Measurements from ENCODE around the gene MED15. TPM values are rescaled to one million over a fixed set of nuclear protein-coding genes. Genes with fewer than 3 reads are reported as not detected.
A peak's percentile ranks its signal among the peaks of the same experiment; 100 is the strongest.

The MED15 gene
- total and polyA plus RNA-seq, 10 of the 15 experiments (the other 5 are each of a cell fraction or from before 2014, with no cell fraction given) = 1.4 to 75.2 (median 26.9) TPM

GRCh38 chr22:20634560-20635226, 127.3 kb downstream of the MED15 start (continued):
- TF ChIP-seq IRF3 (IDR thresholded peaks at IDR 0.05) (no peak), ATF7 (IDR thresholded peaks at IDR 0.05; ENCODE audit: low read depth) (no peak), FOS (IDR thresholded peaks at IDR 0.05; ENCODE audit: borderline replicate concordance, extremely low read depth, insufficient read length) (no peak), TARDBP (IDR thresholded peaks at IDR 0.05; ENCODE audit: borderline replicate concordance) (no peak), CBFB (IDR thresholded peaks at IDR 0.05; ENCODE audit: low read depth) (no peak)

GRCh38 chr22:20635227-20635591, 127.8 kb downstream of the MED15 start:
- H3K4me2 ChIP-seq (ENCODE audit: control insufficient read depth, insufficient read depth) = 0 out of 2 replicates have a peak overlapping the region, but pooled peaks have one; percentile 3
- BruUV-seq (replicated peaks) = no TSS peak
- SMC1A ChIA-PET (ENCODE audit: uncharacterized antibody, unreplicated experiment) = no interaction called here
- CTCF ChIA-PET = no interaction called here
- no peak overlapping the region for H3K9ac ChIP-seq (ENCODE audit: control insufficient read depth, insufficient read depth, low read length)
- H4K20me1 ChIP-seq (ENCODE audit: control insufficient read depth, insufficient read depth) = no peaks in the 10 kb centered on the region
- in situ Hi-C loops (cut with MboI) = no loop called here
- ATAC-seq (no peak), FAIRE-seq (no peak), DNase-seq (ENCODE audit: low read depth, low spot score) (no peak)
- H3K4me3 ChIP-seq = no peak overlapping the region
- intact Hi-C loops (cut with micrococcal nuclease; ENCODE audit: unreplicated experiment) = no loop called here
- H3K4me1 ChIP-seq (ENCODE audit: control insufficient read depth, insufficient read depth, low read length) = peaks cover 4% of the 10 kb centered on the region; the same call in 1 of the 2 replicates
- POLR2A ChIA-PET = no interaction called here
- RAD21 ChIA-PET (ENCODE audit: unreplicated experiment) = interaction anchor here (0.9 kb wide), 1 partner anchor 9 kb away, joined by 3 read pairs; no protein-coding TSS in a partner anchor
- no peaks in the 10 kb centered on the region for H3K36me3 ChIP-seq (ENCODE audit: control insufficient read depth in 2 of 2, insufficient read depth in 2 of 2, low read length in 1 of 2)
- H3K27me3 ChIP-seq (replicated peaks in 1 of 2; ENCODE audit: control insufficient read depth in 2 of 2, insufficient read depth in 2 of 2, low read length in 1 of 2) = no peaks in the 10 kb centered on the region
- H2AFZ ChIP-seq (ENCODE audit: control insufficient read depth, low read depth, low read length) = no peak overlapping the region
- WGBS (ENCODE audit: insufficient coverage, insufficient replicate concordance, low lambda C conversion rate, missing lambda C conversion rate) = 31% methylated on average over 6 of the region's 6 CpGs
- H3K9me3 ChIP-seq (replicated peaks; ENCODE audit: control insufficient read depth, insufficient read depth, low read length) = 0 out of 3 replicates have a peak, but pooled peaks cover 2% of the 10 kb centered on the region
- H3K27ac ChIP-seq (ENCODE audit: control insufficient read depth, insufficient read depth) = no peak overlapping the region
- H3K79me2 ChIP-seq (ENCODE audit: control insufficient read depth, insufficient read depth, low read length) = no peaks in the 10 kb centered on the region
- TF ChIP-seq SUPT20H (IDR thresholded peaks at IDR 0.05; ENCODE audit: borderline replicate concordance, control insufficient read depth, low read depth, low read length) (no peak), ZNF217 (IDR thresholded peaks at IDR 0.05) (no peak), ZNF207 (IDR thresholded peaks at IDR 0.05; ENCODE audit: borderline replicate concordance) (no peak), ATF7 (IDR thresholded peaks at IDR 0.05; ENCODE audit: low read depth) (no peak), GABPA (IDR thresholded peaks at IDR 0.05; ENCODE audit: low read depth) (no peak), YY1 (IDR thresholded peaks at IDR 0.05; ENCODE audit: low read depth, low read length) (no peak), ZNF592 (IDR thresholded peaks at IDR 0.05) (no peak), SMC3 (IDR thresholded peaks at IDR 0.05; ENCODE audit: borderline replicate concordance, low read length) (no peak), RCOR1 (conservative IDR thresholded peaks at IDR 0.05; ENCODE audit: low read depth, low read length) (no peak), ZNF687 (IDR thresholded peaks at IDR 0.05) (no peak)

Data from GM12878 (cell line).